HG03175 (cell line): ENCODE results near the gene CDCA4.

Experiments
- ATAC-seq: cut with Tn5 transposase; IDR thresholded peaks from one replicate; pipeline ENCODE4 v1.9.1; 2021; ENCODE audit warnings: mild to moderate bottlenecking, moderate library complexity; ENCODE audit not compliant: unreplicated experiment

Gene CDCA4

GRCh38 chr14:105018414-105018813 is 2.5 kb downstream of the CDCA4 start:
- ATAC-seq, result no peak

- ATAC-seq, result no peak
Measured at GRCh38 chr14:105015905-105016304, 5.0 kb downstream of the CDCA4 start.

GRCh38 chr14:105015242-105015641 is 5.6 kb downstream of the CDCA4 start:
- ATAC-seq, result no peak

DNA sequence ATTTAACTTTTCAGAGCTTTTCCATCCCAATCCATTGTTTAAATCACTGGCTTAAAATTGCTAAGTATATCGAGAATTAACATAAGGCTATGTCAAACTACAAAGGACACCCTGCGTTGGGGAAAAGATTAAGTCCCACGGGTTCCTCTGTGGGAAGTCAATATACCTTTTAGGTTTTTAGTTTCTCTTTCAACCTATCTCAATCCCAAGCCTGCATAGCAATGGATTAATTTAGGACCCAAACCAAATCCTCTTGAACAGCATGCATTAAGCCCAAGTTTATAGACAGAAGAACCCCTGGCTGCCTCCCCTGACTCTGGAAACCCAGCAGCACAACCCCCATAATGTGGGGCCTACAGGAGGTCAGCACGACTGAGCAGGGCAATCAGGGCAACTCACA is 6.3 kb downstream of the CDCA4 start:
- ATAC-seq, result no peak

- no peak for ATAC-seq
Measured at GRCh38 chr14:105014032-105014431, 6.9 kb downstream of the CDCA4 start.

DNA sequence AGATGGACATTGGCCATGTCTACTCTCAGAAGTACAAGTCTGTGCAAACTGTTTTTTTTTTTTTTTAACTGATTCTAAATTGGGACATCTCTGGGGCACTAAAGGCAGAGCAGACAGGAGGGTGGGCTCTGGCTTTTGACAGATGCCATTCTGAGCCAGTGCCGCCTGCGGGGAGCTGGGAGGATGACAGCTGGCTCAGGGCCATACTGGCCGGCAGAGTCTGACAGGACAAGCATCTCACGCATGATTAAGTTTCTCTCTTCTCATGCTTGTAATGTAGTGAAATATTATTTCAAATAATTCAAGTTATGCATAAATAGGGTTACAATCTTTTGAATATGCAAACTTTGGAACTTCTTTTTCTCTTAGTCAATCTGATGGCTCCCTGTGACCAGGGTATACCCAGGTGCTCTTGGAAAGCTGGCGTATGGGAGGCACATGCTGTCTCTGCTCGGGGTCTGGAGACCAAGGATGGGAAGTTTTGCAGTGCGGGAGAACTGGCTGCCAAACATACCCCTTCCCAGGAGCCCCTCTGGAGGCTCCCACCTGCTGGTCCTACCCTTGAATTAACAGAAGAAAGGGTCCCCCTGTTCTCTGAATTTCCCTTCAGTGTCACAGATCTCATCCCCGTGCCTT is 7.6 kb downstream of the CDCA4 start:
- ATAC-seq, result no peak

GRCh38 chr14:105012171-105012985 is 8.5 kb downstream of the CDCA4 start:
- ATAC-seq, result no peak

DNA sequence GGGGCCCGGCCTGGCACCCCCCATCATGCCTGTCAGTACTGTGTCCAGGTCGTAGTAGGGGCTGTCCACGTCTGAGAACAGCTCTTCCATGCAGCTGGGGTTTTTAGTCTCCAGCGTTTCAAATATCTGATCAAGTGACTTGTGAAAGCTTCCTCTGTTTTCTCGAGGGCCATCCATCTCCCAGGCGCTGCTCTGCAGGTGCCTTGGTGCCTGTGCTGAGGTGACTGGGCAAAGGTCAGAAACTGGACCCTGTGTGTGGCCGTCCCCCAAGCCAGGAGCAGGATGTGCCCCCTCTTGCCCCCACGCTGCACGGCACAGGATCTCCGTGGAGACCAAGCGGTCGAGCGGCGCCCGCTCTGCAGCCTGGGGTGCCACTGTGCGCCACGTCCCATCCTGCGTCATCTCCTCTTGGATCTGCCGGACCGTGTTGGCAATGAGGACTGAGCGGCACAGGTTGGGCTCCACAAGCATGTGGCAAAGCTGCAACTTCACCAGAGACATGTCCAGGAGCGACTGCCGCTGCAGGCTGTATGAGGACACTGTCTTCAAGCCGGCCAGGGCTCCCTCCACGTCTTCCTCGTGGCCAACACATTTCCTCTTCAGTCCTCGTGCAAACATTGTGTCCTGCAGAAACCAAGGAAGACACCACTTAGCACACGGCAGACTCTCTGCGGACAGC is 9.4 kb downstream of the CDCA4 start:
- ATAC-seq, result no peak

DNA sequence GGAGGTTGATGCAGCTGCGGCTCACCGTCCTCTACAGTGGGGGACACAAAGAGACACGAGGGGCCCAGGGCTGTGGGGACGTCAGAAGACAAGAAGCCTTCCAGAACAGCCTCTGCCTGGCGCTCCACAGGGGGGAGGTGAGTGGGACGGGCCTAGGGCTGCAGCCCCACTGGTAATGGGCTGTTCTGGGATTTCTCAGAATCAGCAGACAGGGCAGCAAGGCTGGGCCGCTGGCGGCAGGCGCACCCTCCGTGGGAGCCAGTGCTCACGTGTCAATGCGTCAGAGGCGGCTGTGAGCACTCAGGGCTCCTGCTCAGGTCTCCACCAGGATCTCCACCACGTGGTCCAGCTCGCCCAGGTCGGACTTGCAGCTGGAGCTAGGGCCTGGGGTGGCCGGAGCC is 10.0 kb downstream of the CDCA4 start:
- no peak for ATAC-seq

- ATAC-seq, result no peak
Measured at GRCh38 chr14:105010106-105010505, 10.8 kb downstream of the CDCA4 start.

GRCh38 chr14:105007593-105008264 is 13.2 kb downstream of the CDCA4 start:
- no peak for ATAC-seq

- no peak for ATAC-seq
Measured at GRCh38 chr14:105006831-105007592, 13.9 kb downstream of the CDCA4 start.

GRCh38 chr14:105005929-105006830 is 14.7 kb downstream of the CDCA4 start:
- ATAC-seq, result no peak

- no peak for ATAC-seq
Measured at GRCh38 chr14:105005329-105005928, 15.5 kb downstream of the CDCA4 start.

GRCh38 chr14:104999361-104999760 is 21.5 kb downstream of the CDCA4 start:
- no peak for ATAC-seq

- no peak for ATAC-seq
Measured at GRCh38 chr14:104998801-104999200, 22.1 kb downstream of the CDCA4 start.

- no peak for ATAC-seq
Measured at GRCh38 chr14:104996483-104996882, 24.4 kb downstream of the CDCA4 start.

DNA sequence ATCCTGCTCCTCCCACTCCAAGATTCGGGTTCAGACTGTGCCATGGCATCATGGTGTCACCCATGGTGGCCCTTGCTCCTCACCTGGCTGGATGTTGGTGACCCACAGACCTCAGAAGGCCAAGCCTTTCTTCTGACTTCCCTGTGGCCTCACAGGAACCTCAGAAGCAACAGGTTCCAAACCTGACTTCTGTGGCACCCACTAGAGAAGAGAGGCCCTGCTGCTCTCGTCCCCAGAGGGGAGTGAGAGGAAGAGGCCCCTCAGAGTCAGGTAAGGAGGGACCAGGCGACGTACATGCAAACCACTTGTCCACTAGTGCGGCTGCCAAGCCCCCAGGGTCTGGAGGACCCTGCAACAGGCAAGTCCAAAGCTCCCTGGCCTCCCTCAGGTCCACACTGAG is 24.9 kb downstream of the CDCA4 start:
- ATAC-seq, result no peak

DNA sequence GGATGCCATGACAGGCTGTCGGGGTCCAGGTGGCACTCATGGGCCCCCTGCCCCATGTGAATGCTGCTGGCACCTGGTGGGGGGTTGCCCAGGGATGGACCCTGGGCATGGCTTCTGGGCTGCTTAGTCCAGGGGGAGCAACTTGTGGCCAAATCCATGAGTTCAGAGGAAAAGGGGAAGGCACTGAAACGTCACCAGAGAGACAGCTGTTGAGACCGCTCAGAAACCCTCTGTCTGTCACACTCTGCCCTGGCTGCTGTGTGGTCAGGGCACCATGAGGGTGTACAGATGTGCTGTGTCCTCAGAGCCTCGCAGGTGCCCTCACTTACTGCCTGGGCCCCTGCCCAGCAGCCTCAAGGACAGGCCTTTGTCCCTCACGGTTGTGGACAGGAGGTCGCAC is 25.9 kb downstream of the CDCA4 start:
- no peak for ATAC-seq
